ENCODE results near the gene TCF23.
"Not testable (repeated sequence)": the region's sequence is repeated elsewhere in the genome, so short reads cannot be mapped to it uniquely, and the experiment has no call there.

The TCF23 gene

DNA sequence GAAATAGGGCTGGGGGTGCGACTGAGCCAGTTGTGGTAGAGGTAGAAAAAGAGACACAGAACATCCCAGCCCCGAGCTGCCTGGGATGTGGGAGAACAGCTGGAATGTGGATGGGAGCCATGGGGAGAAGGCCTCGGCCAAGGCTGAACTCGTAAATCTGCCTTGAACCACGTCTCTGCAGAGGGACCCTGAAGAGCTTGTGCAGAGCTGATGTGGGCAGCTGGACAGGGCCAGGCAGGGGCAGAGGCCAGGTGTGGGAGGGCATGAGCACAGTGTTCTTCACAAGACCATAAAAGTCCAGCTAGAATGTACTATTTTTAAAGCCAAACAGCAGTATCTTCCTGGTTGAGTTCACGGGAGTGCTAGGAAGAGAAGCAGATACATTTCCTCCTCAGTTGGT lies 5.7 kb downstream of the TCF23 start:
- no peak for DNase-seq (ENCODE audit: low spot score)

GRCh38 chr2:27155069-27155520 lies 6.3 kb downstream of the TCF23 start:
- no peak for DNase-seq (ENCODE audit: low spot score)

DNA sequence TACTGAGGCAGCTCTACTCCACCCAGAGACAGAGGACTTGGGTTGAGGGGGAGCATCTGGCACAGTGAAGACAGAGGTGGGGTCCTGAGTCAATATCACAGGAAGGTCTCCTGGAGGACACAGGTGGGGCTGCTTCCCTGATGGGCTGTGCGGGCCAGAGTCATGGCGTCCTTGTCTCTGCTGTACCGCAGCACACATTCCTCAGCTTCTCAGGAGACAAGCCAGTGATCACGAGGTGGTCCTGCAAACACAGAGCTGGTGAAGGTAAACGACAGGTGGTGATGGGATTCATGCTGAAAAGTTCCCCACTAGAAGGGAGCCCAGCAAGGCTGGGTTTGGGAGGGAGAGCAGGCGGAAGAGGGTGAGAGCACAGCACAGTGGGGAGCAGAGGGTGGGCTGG lies 9.7 kb downstream of the TCF23 start:
- no peak for DNase-seq (ENCODE audit: low spot score)

DNA sequence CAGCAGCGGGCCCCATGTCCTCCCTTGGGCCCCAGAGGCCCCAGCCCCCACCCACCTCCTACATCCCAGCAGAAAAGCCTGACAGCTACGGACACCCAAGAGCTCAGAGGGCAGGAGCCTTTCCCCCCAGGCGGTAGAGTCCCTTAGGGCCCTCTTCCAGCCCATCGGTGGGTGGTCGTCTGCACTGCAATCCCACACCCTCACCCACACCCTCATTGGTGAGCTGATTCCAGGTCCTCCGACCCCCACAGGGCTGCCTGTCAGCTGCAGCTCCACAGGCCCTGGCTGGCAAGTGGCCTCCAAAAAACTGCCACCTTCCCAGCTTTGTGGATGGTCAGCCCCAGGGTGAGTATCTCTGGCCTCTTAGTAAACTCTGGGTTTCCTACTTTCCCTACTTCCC lies 10.5 kb downstream of the TCF23 start:
- DNase-seq (ENCODE audit: low spot score): no peak

- no peak for DNase-seq (ENCODE audit: low spot score)
These were observed 11.4 kb downstream of the TCF23 start for GRCh38 chr2:27160191-27160590.

DNA sequence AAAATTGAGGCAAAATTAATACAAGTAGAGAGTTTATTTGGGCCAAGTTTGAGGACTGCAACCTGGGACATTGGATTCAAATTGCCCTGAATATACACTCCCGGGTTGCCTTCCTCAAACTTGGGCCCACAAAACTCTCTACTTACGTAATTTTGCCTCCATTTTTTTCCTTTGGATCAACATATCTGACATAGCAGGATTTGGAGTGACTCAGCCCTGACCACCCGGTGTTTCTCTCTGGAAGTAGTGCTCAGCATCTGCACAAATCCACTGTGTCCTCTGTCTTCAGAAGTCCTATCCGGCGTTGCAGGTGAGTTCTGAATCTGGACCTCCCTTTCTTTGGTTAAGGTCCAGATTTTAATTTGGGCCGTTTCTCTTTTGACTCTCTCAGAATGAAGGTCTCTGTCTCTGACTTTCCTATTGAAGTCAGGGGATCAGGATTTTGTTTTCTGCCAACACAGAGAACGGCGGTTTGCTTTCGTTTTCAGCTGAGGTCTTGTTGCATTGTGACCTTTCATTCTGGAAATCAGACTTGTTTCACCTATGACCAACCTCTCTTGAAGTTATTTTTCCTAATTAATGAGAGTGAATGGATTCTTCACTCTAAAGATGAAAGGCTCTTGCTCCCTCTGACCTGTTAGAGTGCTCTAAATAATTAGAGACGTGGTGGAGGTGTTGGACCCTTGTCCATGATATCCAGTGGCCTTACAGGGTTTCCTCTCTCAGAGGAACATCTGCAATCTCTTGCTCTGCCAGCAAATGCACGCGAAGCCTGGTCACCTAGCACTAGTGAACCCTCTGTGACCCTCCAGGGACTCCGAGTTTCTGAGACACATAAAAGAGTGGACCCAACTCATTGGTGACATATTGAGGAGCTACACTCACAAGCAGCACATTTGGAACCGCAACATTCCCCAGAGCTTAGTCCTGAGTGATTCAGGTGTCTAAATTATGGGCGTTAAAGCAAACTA lies 13.6 kb downstream of the TCF23 start:
- no peak for DNase-seq (ENCODE audit: low spot score)

DNA sequence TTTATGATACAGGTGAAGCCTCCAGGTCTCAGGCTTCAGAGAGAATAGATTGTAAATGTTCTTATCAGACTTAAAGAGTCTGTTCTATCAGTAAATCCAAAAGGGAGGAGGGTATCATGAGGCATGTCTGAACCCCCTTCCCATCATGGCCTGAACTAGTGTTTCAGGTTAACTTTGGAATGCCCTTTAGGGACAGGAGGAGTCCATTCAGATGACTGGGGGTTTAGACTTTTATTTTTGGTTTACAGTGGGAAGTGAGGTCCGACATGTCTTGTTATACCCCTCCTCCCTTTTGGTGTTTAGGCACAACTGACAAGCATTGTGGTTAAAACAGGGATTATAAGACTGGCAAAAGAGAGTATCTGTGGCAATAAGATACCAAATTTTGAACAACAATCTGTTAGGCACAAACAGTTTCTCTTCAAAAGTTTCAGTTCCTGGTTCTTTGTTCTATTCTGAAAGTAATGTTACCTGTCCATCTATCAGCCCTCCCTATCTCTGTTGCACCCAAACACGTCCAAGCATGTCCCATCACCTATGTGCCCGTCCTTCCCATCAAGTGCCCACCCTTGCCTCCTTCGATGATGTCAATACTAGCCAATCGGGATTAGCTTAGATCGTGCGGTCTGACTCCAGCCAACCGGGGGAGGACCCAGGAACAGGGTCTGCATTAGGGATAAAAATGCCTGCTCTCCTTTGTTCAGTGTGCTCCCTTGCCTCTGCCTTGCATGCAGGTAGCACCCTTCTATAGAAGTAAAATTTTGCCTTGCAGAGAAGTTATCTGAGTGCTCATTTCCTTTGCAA lies 16.4 kb downstream of the TCF23 start:
- DNase-seq (ENCODE audit: low spot score): no peak

GRCh38 chr2:27170581-27171337 lies 22.0 kb downstream of the TCF23 start:
- DNase-seq (ENCODE audit: low spot score): no peak

- DNase-seq (ENCODE audit: low spot score): no peak
These were observed 22.6 kb downstream of the TCF23 start for GRCh38 chr2:27171351-27171848.

- DNase-seq (ENCODE audit: low spot score): no peak
These were observed 25.8 kb downstream of the TCF23 start for GRCh38 chr2:27174638-27175037.

DNA sequence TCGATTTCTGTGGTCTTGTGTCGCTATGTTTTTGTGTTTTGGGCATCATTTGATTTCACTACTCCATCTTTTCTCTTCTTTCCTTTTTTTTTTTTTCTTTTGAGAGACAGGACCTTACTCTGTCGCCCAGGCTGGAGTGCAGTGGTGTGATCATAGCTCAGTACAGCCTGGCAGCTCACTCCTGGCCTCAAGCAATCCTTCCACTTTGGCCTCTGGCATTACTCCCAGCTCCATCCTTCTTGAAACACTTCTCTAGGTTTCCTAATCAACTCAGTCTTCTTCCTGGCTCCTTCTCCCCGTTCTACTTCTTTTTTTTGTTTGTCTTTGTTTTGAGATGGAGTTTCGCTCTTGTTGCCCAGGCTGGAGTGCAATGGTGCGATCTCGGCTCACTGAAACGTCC lies 26.5 kb downstream of the TCF23 start:
- DNase-seq (ENCODE audit: low spot score): no peak

DNA sequence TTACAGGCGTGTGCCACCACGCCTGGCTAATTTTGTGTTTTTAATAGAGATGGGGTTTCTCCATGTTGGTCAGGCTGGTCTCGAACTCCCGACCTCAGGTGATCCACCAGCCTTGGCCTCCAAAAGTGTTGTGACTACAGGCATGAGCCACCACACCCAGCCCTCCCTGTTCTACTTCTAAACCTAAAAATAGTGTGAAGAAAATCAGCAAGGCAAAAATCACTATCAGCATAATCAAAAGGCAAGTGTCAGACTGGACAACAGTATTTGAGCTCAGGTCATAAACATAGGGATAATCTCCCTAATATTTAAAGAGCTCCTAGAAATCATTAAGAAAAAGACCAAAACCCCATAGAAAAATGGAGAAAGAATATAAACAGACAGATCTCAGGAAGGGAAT lies 27.0 kb downstream of the TCF23 start:
- DNase-seq (ENCODE audit: low spot score): not testable (repeated sequence)

GRCh38 chr2:27177441-27178351 lies 28.9 kb downstream of the TCF23 start:
- no peak for DNase-seq (ENCODE audit: low spot score)

- DNase-seq (ENCODE audit: low spot score): no peak
These were observed 29.7 kb downstream of the TCF23 start for GRCh38 chr2:27178469-27178868.

GRCh38 chr2:27179344-27180000 lies 30.7 kb downstream of the TCF23 start:
- DNase-seq (ENCODE audit: low spot score): no peak

GRCh38 chr2:27182346-27182745 lies 33.5 kb downstream of the TCF23 start:
- no peak for DNase-seq (ENCODE audit: low spot score)

- no peak for DNase-seq (ENCODE audit: low spot score)
These were observed 35.3 kb downstream of the TCF23 start for GRCh38 chr2:27184115-27184514.

GRCh38 chr2:27185331-27186026 lies 36.7 kb downstream of the TCF23 start:
- no peak for DNase-seq (ENCODE audit: low spot score)

GRCh38 chr2:27186613-27187345 lies 38.0 kb downstream of the TCF23 start:
- no peak for DNase-seq (ENCODE audit: low spot score)
